K562 (cell line): ENCODE measurements around the gene HHIPL1. TPM values are rescaled to one million over a fixed set of nuclear protein-coding genes. Genes with fewer than 3 reads are reported as not detected.

Experiments used
- ATAC-seq: fragments of 200-7000 bp; cut with Tn5 transposase; 3 replicates; pipeline ENCODE4 v1.9.1; 2020; ENCODE audit warnings: moderate library complexity
- BruUV-seq: library from RNA; stranded (reverse); fragments of 400-500 nt; replicated peaks from 2 replicates; lab custom pipeline; 2021; lab: Mats Ljungman, UMichigan
- CTCF ChIA-PET: fragments of 300-600 bp; formaldehyde crosslinking; extraction: SDS; loops from one replicate; lab custom pipeline; 2021; ENCODE audit warnings: low intra/inter-chr PET ratio; lab: Yijun Ruan, JAX
- POLR2A ChIA-PET: fragments of 300-600, 350-650 bp; sonication (Branson Sonifier 250); formaldehyde crosslinking; extraction: SDS; loops from one replicate; lab custom pipeline; 2021; ENCODE audit warnings: antibody characterized with exemption, inconsistent platforms; lab: Yijun Ruan, JAX
- DNase-seq, 4 experiments: peaks; one replicate each; pipeline versions ENCODE4 v3.0.0 to v3.0.0-alpha.2; 2011 to 2018; ENCODE audit warnings: low spot score in 3 of 4, mixed read lengths in 3 of 4; ENCODE audit errors: extremely low read depth in 1 of 4
- FAIRE-seq: peaks from 2 replicates; lab custom pipeline; 2011; peaks lifted over from hg19 to GRCh38; lab: Jason Lieb, UNC
- H2AFZ ChIP-seq: 2 replicates; pipeline ENCODE4 v1.6.0; 2011; ENCODE audit warnings: low read depth, low read length, control low read depth, inconsistent platforms
- H3K27ac ChIP-seq: fragments of 200-600 bp; 3 replicates; pipeline ENCODE4 v1.8.0; 2011; ENCODE audit warnings: low read depth, mild to moderate bottlenecking, control low read depth, inconsistent platforms, low read length, moderate library complexity, mixed read lengths; ENCODE audit errors: extremely low read depth
- H3K27me3 ChIP-seq, 2 experiments: fragments of 300-600 bp in 1 of 2; 2 replicates in 1 of 2; 3 replicates in 1 of 2; pipeline versions ENCODE4 v1.6.0 to v1.8.0; 2011; ENCODE audit warnings: inconsistent platforms in 2 of 2, low read length in 2 of 2, mild to moderate bottlenecking in 1 of 2, mixed read lengths in 1 of 2, moderate library complexity in 1 of 2; ENCODE audit not compliant: control insufficient read depth in 2 of 2, insufficient read depth in 2 of 2
- H3K36me3 ChIP-seq: fragments of 300-600 bp; 3 replicates; pipeline ENCODE4 v1.8.0; 2011; ENCODE audit warnings: mild to moderate bottlenecking, low read length, inconsistent platforms; ENCODE audit not compliant: control insufficient read depth, insufficient read depth
- H3K4me1 ChIP-seq, 2 experiments: fragments of 200-600 bp in 1 of 2; replicated peaks in 1 of 2; 2 replicates in 1 of 2; 3 replicates in 1 of 2; pipeline versions ENCODE4 v1.5.1 to v1.8.0; 2011; ENCODE audit warnings: inconsistent platforms in 2 of 2, low read length in 2 of 2, mild to moderate bottlenecking in 1 of 2, mixed read lengths in 1 of 2, moderate library complexity in 1 of 2; ENCODE audit not compliant: control insufficient read depth in 2 of 2, insufficient read depth in 2 of 2
- H3K4me2 ChIP-seq: 2 replicates; pipeline ENCODE4 v1.6.1; 2011; ENCODE audit warnings: low read length, control low read depth, inconsistent platforms, mixed read lengths; ENCODE audit not compliant: insufficient read depth
- H3K4me3 ChIP-seq: fragments of 200-600 bp; sonication (generic), shearing (Covaris generic); 2 replicates; pipeline ENCODE4 v1.5.1; 2016; ENCODE audit warnings: control low read depth, inconsistent platforms
- H3K79me2 ChIP-seq: fragments of 200-600 bp; 3 replicates; pipeline ENCODE4 v1.8.0; 2011; ENCODE audit warnings: low read length, inconsistent platforms; ENCODE audit not compliant: control insufficient read depth, insufficient read depth
- H3K9ac ChIP-seq, 2 experiments: 2 replicates each; pipeline versions ENCODE4 v1.6.0 to v1.6.1; 2011; ENCODE audit warnings: low read depth in 2 of 2, low read length in 2 of 2, control low read depth in 1 of 2, inconsistent platforms in 1 of 2, mild to moderate bottlenecking in 1 of 2, mixed read lengths in 1 of 2; ENCODE audit not compliant: insufficient read depth in 1 of 2
- H3K9me1 ChIP-seq: one replicate; pipeline ENCODE4 v1.6.0; 2011; ENCODE audit warnings: inconsistent platforms, mild to moderate bottlenecking, low read length, moderate library complexity; ENCODE audit not compliant: control insufficient read depth, insufficient read depth
- H3K9me3 ChIP-seq: replicated peaks from 2 replicates; pipeline ENCODE4 v1.5.1; 2011; ENCODE audit warnings: low read depth, low read length, inconsistent platforms; ENCODE audit not compliant: control insufficient read depth, insufficient read depth
- H4K20me1 ChIP-seq: replicated peaks from 2 replicates; pipeline ENCODE4 v1.6.1; 2011; ENCODE audit warnings: low read length, inconsistent platforms, mixed read lengths; ENCODE audit not compliant: control insufficient read depth, insufficient read depth
- ARID3A ChIP-seq: IDR thresholded peaks from 2 replicates; pipeline ENCODE4 v1.6.1; 2012; ENCODE audit warnings: low read depth, low read length, improper control_type of control experiment, borderline replicate concordance
- DMBX1 ChIP-seq: fragments of 250-450 bp; sonication (Bioruptor Pico); IDR thresholded peaks from 2 replicates; pipeline ENCODE4 v1.8.0; 2022; ENCODE audit warnings: inconsistent platforms, mild to moderate bottlenecking, moderate library complexity, borderline replicate concordance
- ETV5 ChIP-seq: sonication (generic); formaldehyde crosslinking; IDR thresholded peaks from 2 replicates; pipeline ENCODE4 v1.4.0; 2020; ENCODE audit warnings: low read depth, mild to moderate bottlenecking, missing genetic modification reagents
- HMG20A ChIP-seq: fragments of 450-650 bp; formaldehyde crosslinking; conservative IDR thresholded peaks from 2 replicates; pipeline ENCODE4 v1.4.0; 2020; ENCODE audit warnings: mild to moderate bottlenecking, mixed read lengths
- KLF16 ChIP-seq: IDR thresholded peaks from 2 replicates; pipeline ENCODE4 v1.6.1; 2016; ENCODE audit warnings: antibody characterized with exemption
- MCM3 ChIP-seq: fragments of 450-650 bp; IDR thresholded peaks from 2 replicates; pipeline ENCODE4 v1.6.1; 2016
- RUNX1 ChIP-seq: sonication (generic); IDR thresholded peaks from 2 replicates; pipeline ENCODE4 v1.6.1; 2016; ENCODE audit warnings: antibody characterized with exemption, low read depth
- SOX6 ChIP-seq: fragments of 450-650 bp; IDR thresholded peaks from 2 replicates; pipeline ENCODE4 v1.6.1; 2014; ENCODE audit warnings: mild to moderate bottlenecking
- SREBF2 ChIP-seq: sonication (generic); formaldehyde crosslinking; IDR thresholded peaks from 2 replicates; pipeline ENCODE4 v1.4.0; 2020; ENCODE audit warnings: mild to moderate bottlenecking, missing genetic modification reagents
- SRSF7 ChIP-seq: fragments of 200-400 bp; formaldehyde crosslinking; optimal IDR thresholded peaks from 2 replicates; pipeline ENCODE3; 2017; ENCODE audit warnings: mild to moderate bottlenecking, low read depth, low read length
- ZEB2 ChIP-seq: fragments of 450-650 bp; IDR thresholded peaks from 2 replicates; pipeline ENCODE4 v1.6.1; 2016
- ZNF133 ChIP-seq: fragments of 250-450 bp; sonication (Bioruptor Pico); IDR thresholded peaks from 2 replicates; pipeline ENCODE4 v1.4.0; 2020; ENCODE audit warnings: mild to moderate bottlenecking
- ZNF445 ChIP-seq: fragments of 250-450 bp; sonication (Bioruptor Pico); IDR thresholded peaks from 2 replicates; pipeline ENCODE4 v1.4.0; 2020; ENCODE audit warnings: low read depth, mild to moderate bottlenecking, moderate library complexity
- ZNF830 ChIP-seq: fragments of 250-450 bp; sonication (Bioruptor Pico); IDR thresholded peaks from 2 replicates; pipeline ENCODE4 v1.5.0; 2021; ENCODE audit warnings: mild to moderate bottlenecking
- WGBS: fragments of 100-300 bp; shearing (Covaris generic); methylation state at CpG from one replicate; pipeline ENCODE4 v1.1.6; 2016; ENCODE audit warnings: low coverage, mixed read lengths; ENCODE audit not compliant: insufficient coverage; ENCODE audit errors: missing lambda C conversion rate; 5-methylcytosine and 5-hydroxymethylcytosine counted together
- in situ Hi-C: fragments of 300-500 bp; cut with MboI; formaldehyde crosslinking; loops from 4 replicates; pipeline ENCODE4 v1.15.0; 2018; ENCODE audit warnings: inconsistent platforms, mixed read lengths
- intact Hi-C: fragments of 100-400 bp; cut with micrococcal nuclease; formaldehyde crosslinking; loops from 2 replicates; pipeline ENCODE4 v1.14.2; 2022
- polyA plus RNA-seq, 8 experiments: library from polyadenylated mRNA; depleted of rRNA in 4 of 8; stranded (reverse) in 5 of 8; unstranded in 3 of 8; fragments of >200 nt; fragmentation: Nextera tagmentation in 2 of 8; fragmentation: Illumina TruSeq in 1 of 8; extraction: Ambion mirVana in 2 of 8; extraction: Trizol in 1 of 8; gene quantifications; 2 replicates each; pipeline versions ENCODE4 v1.2.1 to v1.2.3, GENCODE V29; 2011 to 2014; ENCODE audit warnings: inconsistent platforms in 1 of 8, missing spikeins in 1 of 8
- total RNA-seq, 7 experiments: library from RNA; depleted of rRNA in 6 of 7; stranded (reverse); fragments of >200 nt in 6 of 7; fragmentation: Illumina TruSeq in 2 of 7; extraction: Trizol in 2 of 7; gene quantifications; 2 replicates each; pipeline versions ENCODE4 v1.2.1 to v1.2.3, GENCODE V29; 2011 to 2021; ENCODE audit warnings: low replicate concordance in 1 of 7
- TF ChIP-seq, protein P1 (sequence below): fragments of 450-650 bp; conservative IDR thresholded peaks from 2 replicates; pipeline ENCODE4 v1.6.1; 2016; ENCODE audit warnings: missing genetic modification characterization, low read depth, mild to moderate bottlenecking, control low read depth, missing compliant biosample characterization

The HHIPL1 gene
- total and polyA plus RNA-seq, 9 of the 15 experiments (the other 6 are each of a cell fraction or from before 2014, with no cell fraction given): not detected

GRCh38 chr14:99668307-99669295 lies 23.7 kb downstream of the HHIPL1 start:
- Histone ChIP-seq H3K9ac (no peak overlapping the region; a peak in 1 of 4 replicates), H3K36me3 (no peaks in the 10 kb centered on the region), H3K27me3 (peaks cover 4 to 45% of the 10 kb centered on the region in 2 experiments; a peak in 4 of 5 replicates), H3K4me2 (no peak overlapping the region), H3K4me3 (no peak overlapping the region), H3K9me1 (no peaks in the 10 kb centered on the region), H3K27ac (no peak overlapping the region; the same call in 2 of the 3 replicates), H3K4me1 (peaks cover 6 to 8% of the 10 kb centered on the region in 2 experiments; a peak in 4 of 5 replicates), H4K20me1 (no peaks in the 10 kb centered on the region; the same call in 1 of the 2 replicates), H3K79me2 (no peaks in the 10 kb centered on the region), H3K9me3 (no peaks in the 10 kb centered on the region), H2AFZ (no peak overlapping the region)
- CTCF ChIA-PET: no interaction called here
- TF ChIP-seq, protein P1, sequence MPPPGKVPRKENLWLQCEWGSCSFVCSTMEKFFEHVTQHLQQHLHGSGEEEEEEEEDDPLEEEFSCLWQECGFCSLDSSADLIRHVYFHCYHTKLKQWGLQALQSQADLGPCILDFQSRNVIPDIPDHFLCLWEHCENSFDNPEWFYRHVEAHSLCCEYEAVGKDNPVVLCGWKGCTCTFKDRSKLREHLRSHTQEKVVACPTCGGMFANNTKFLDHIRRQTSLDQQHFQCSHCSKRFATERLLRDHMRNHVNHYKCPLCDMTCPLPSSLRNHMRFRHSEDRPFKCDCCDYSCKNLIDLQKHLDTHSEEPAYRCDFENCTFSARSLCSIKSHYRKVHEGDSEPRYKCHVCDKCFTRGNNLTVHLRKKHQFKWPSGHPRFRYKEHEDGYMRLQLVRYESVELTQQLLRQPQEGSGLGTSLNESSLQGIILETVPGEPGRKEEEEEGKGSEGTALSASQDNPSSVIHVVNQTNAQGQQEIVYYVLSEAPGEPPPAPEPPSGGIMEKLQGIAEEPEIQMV (tag): no peak
- TF ChIP-seq RUNX1 (no peak), SOX6 (no peak), ZNF445 (CRISPR knock-in tag) (no peak), ZEB2 (no peak), ARID3A (no peak), HMG20A (CRISPR knock-in tag) (no peak), SREBF2 (CRISPR knock-in tag) (no peak), ZNF133 (CRISPR knock-in tag) (no peak), DMBX1 (no peak), SRSF7 (no peak), MCM3 (no peak), ZNF830 (CRISPR knock-in tag) (no peak), ETV5 (CRISPR knock-in tag) (no peak), KLF16 (no peak)
- BruUV-seq: no TSS peak
- WGBS: 16% methylated on average over 12 of the region's 27 CpGs
- in situ Hi-C loops (no loop called here), intact Hi-C loops (no loop called here)
- ATAC-seq: peak; percentile 13; the same call in 1 of the 3 replicates
- no peak for DNase-seq
- POLR2A ChIA-PET: no interaction called here
- FAIRE-seq: no peak
